ENCODE measurements around the gene CHMP4A.
"Not testable (repeated sequence)": the region's sequence is repeated elsewhere in the genome, so short reads cannot be mapped to it uniquely, and the experiment has no call there.

Gene CHMP4A

GRCh38 chr14:24219080-24219479 is 5.8 kb upstream of the CHMP4A start:
- peaks cover 18% of the 10 kb centered on the region for H3K4me1 ChIP-seq (ENCODE audit: insufficient read depth, low read length, severe bottlenecking)
- no peak overlapping the region for H3K9ac ChIP-seq (ENCODE audit: low read length)
- no peaks in the 10 kb centered on the region for H4K20me1 ChIP-seq (ENCODE audit: insufficient read depth, low read length)
- H3K36me3 ChIP-seq (ENCODE audit: insufficient read depth, low read length): peaks cover 5% of the 10 kb centered on the region; the same call in 1 of the 2 replicates
- peaks cover 5% of the 10 kb centered on the region for H3F3A ChIP-seq (ENCODE audit: insufficient read depth, low read length)
- no peak overlapping the region for H3K4me3 ChIP-seq (ENCODE audit: low read depth, low read length, poor library complexity, severe bottlenecking)
- H3K9me3 ChIP-seq (ENCODE audit: low read length): no peaks in the 10 kb centered on the region
- no peak overlapping the region for H2AFZ ChIP-seq (ENCODE audit: low read length)
- no peak for TF ChIP-seq EZH2 (IDR thresholded peaks at IDR 0.05; ENCODE audit: borderline replicate concordance, low read length)
- TF ChIP-seq, protein P1, sequence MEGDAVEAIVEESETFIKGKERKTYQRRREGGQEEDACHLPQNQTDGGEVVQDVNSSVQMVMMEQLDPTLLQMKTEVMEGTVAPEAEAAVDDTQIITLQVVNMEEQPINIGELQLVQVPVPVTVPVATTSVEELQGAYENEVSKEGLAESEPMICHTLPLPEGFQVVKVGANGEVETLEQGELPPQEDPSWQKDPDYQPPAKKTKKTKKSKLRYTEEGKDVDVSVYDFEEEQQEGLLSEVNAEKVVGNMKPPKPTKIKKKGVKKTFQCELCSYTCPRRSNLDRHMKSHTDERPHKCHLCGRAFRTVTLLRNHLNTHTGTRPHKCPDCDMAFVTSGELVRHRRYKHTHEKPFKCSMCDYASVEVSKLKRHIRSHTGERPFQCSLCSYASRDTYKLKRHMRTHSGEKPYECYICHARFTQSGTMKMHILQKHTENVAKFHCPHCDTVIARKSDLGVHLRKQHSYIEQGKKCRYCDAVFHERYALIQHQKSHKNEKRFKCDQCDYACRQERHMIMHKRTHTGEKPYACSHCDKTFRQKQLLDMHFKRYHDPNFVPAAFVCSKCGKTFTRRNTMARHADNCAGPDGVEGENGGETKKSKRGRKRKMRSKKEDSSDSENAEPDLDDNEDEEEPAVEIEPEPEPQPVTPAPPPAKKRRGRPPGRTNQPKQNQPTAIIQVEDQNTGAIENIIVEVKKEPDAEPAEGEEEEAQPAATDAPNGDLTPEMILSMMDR (IDR thresholded peaks at IDR 0.05; ENCODE audit: low read length): no peak
- peaks cover 23% of the 10 kb centered on the region for H3K79me2 ChIP-seq (ENCODE audit: insufficient read depth, low read length)
- H3K4me2 ChIP-seq (ENCODE audit: low read length): no peak overlapping the region
- no peak overlapping the region for H3K27ac ChIP-seq (ENCODE audit: low read depth, low read length, poor library complexity, severe bottlenecking)
- H3K9me2 ChIP-seq (ENCODE audit: low read depth, low read length): no peaks in the 10 kb centered on the region
- H3K27me3 ChIP-seq (ENCODE audit: insufficient read depth, low read length): no peaks in the 10 kb centered on the region

GRCh38 chr14:24216876-24217275 is 3.6 kb upstream of the CHMP4A start:
- not testable (repeated sequence) for H3K4me2 ChIP-seq (ENCODE audit: low read length); H3K9me2 ChIP-seq (ENCODE audit: low read depth, low read length); H3K79me2 ChIP-seq (ENCODE audit: insufficient read depth, low read length); H3K27ac ChIP-seq (ENCODE audit: low read depth, low read length, poor library complexity, severe bottlenecking); H3K4me3 ChIP-seq (ENCODE audit: low read depth, low read length, poor library complexity, severe bottlenecking); H3F3A ChIP-seq (ENCODE audit: insufficient read depth, low read length); H3K27me3 ChIP-seq (ENCODE audit: insufficient read depth, low read length); H2AFZ ChIP-seq (ENCODE audit: low read length); H3K9ac ChIP-seq (ENCODE audit: low read length); H3K9me3 ChIP-seq (ENCODE audit: low read length); H3K36me3 ChIP-seq (ENCODE audit: insufficient read depth, low read length); H4K20me1 ChIP-seq (ENCODE audit: insufficient read depth, low read length)
- peaks cover 32% of the 10 kb centered on the region for H3K4me1 ChIP-seq (ENCODE audit: insufficient read depth, low read length, severe bottlenecking)

GRCh38 chr14:24216345-24216699 is 3.0 kb upstream of the CHMP4A start:
- peaks cover 11% of the 10 kb centered on the region for H3K36me3 ChIP-seq (ENCODE audit: insufficient read depth, low read length)
- peak overlapping the region; percentile 71; the same call in 1 of the 2 replicates for H3K4me2 ChIP-seq (ENCODE audit: low read length)
- H4K20me1 ChIP-seq (ENCODE audit: insufficient read depth, low read length): no peaks in the 10 kb centered on the region
- no peaks in the 10 kb centered on the region for H3K9me3 ChIP-seq (ENCODE audit: low read length)
- H3K4me3 ChIP-seq (ENCODE audit: low read depth, low read length, poor library complexity, severe bottlenecking): peak overlapping the region; percentile 73
- no peaks in the 10 kb centered on the region for H3K27me3 ChIP-seq (ENCODE audit: insufficient read depth, low read length)
- H2AFZ ChIP-seq (ENCODE audit: low read length): no peak overlapping the region
- peaks cover 5% of the 10 kb centered on the region; the same call in 1 of the 2 replicates for H3K79me2 ChIP-seq (ENCODE audit: insufficient read depth, low read length)
- peaks cover 32% of the 10 kb centered on the region for H3K4me1 ChIP-seq (ENCODE audit: insufficient read depth, low read length, severe bottlenecking)
- H3K27ac ChIP-seq (ENCODE audit: low read depth, low read length, poor library complexity, severe bottlenecking): no peak overlapping the region
- peak overlapping the region; percentile 6; the same call in 1 of the 2 replicates for H3K9ac ChIP-seq (ENCODE audit: low read length)
- TF ChIP-seq EZH2 (IDR thresholded peaks at IDR 0.05; ENCODE audit: borderline replicate concordance, low read length): no peak
- TF ChIP-seq, protein P1 (IDR thresholded peaks at IDR 0.05; ENCODE audit: low read length): no peak
- peaks cover 9% of the 10 kb centered on the region for H3F3A ChIP-seq (ENCODE audit: insufficient read depth, low read length)
- H3K9me2 ChIP-seq (ENCODE audit: low read depth, low read length): no peaks in the 10 kb centered on the region

All from OCI-LY1 (cell line).